HG02610 (cell line): ENCODE data around the gene PTPRT.

Source experiments
- ATAC-seq: cut with Tn5 transposase; IDR thresholded peaks from one replicate; pipeline ENCODE4 v1.9.1; 2021; ENCODE audit warnings: mild to moderate bottlenecking, moderate library complexity; ENCODE audit not compliant: unreplicated experiment

The PTPRT gene

DNA sequence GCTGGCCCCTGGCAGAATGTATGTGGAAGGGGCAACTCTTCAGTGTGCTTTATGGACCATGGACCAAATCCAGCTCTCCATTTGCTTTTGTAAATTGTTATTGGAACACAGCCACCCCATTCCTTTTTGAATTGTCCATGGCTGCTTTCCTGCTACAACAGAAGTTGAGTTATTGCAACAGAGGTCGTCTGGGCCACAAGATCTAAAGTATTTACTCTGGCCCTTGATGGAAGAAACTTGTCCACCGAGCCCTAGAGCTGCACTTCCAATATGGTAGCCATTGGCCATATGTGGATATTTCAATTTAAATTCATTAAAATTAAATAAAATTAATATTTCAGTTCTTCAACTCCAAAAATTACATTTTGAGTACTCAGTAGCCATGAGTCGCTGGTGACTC lies 543.5 kb downstream of the PTPRT start:
- ATAC-seq, result no peak

DNA sequence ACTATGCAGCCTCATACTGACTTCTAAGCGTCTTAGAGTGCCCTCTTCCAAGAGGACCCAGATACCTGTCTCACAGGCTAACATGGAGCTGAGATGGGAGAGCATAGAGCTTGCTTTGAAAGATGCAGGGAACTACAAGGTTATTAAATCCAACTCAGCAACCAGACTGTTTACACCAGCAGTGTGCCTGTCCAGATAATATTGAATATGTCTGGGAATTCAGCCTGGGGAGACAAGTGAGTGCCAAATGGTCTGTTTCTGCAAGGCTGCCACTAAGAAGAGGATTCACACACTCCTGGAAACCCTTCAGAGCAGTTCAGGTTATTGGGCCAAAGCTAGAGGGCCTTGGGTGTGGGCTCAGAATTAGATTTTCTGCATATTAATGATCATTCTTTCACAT lies 547.8 kb downstream of the PTPRT start:
- no peak for ATAC-seq

GRCh38 chr20:42639140-42639539 lies 550.6 kb downstream of the PTPRT start:
- no peak for ATAC-seq

DNA sequence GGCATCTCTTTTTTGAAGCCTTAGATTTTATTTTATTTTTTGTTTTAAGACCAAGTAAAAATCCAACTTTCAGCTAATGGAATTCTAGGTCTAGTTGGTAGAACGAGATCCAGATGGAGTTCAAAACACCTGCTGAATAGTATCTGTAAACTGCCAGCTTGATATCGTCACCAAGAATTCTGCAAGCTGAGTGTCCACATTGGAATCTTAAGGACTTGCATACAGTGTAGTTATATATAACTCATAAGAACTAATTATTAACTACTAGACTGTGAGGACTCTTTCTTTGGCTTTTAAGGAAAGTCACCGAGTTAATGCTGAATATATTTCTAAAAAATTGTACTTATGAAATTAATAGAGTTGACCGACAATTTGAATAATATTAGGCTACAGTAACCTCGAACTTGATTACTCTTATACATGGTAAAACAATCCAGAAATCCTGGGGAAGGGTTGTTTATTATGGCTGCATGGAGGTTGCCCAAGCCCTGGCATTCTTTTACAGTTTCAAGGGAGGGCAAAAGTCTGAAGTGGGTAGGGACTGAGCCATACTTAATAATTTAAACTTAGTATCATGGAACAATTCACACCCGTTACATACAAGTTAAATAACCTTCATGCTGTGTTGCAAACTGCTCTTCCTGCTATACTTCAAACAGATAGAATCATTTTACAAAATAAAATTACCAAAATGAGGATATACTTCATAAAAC lies 553.9 kb downstream of the PTPRT start:
- ATAC-seq, result no peak

- ATAC-seq, result no peak
These were observed 555.5 kb downstream of the PTPRT start for GRCh38 chr20:42634156-42634555.

DNA sequence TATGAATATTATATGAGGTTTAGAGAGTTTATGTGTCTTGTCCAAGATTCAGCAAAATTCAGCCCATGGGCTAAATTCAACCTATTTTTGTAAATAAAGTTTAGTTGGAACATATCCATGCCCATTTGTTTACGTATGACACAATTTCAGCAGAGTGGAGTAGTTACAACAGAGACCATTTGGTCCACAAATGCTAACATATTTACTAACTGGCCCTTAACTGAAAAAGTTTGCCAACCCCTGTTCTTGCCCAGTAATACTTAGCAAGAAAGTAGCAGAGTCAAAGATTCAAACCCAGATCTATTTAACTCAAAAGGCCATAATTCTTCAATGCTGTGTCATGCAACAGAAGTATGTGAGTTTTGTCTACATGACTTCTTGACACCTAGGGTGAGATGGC lies 561.0 kb downstream of the PTPRT start:
- no peak for ATAC-seq

DNA sequence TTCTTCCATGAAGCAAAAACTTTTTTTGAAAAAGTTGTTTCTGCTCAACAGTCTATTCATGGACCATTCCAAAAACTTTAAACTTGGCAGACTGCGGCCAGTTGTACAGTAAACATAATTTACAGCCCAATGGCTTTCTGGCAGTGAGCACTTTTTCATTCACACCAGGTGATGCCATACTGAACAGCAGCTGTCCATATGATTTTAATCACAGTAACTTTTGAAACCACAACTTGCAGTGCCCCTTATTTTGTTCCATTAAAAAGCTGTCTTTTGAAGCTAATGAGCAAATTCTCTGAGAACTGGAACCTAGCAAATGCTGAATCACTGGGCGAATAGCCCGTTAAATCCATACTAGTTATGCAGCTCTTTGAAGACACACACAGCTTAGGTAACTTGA lies 576.6 kb downstream of the PTPRT start:
- no peak for ATAC-seq

DNA sequence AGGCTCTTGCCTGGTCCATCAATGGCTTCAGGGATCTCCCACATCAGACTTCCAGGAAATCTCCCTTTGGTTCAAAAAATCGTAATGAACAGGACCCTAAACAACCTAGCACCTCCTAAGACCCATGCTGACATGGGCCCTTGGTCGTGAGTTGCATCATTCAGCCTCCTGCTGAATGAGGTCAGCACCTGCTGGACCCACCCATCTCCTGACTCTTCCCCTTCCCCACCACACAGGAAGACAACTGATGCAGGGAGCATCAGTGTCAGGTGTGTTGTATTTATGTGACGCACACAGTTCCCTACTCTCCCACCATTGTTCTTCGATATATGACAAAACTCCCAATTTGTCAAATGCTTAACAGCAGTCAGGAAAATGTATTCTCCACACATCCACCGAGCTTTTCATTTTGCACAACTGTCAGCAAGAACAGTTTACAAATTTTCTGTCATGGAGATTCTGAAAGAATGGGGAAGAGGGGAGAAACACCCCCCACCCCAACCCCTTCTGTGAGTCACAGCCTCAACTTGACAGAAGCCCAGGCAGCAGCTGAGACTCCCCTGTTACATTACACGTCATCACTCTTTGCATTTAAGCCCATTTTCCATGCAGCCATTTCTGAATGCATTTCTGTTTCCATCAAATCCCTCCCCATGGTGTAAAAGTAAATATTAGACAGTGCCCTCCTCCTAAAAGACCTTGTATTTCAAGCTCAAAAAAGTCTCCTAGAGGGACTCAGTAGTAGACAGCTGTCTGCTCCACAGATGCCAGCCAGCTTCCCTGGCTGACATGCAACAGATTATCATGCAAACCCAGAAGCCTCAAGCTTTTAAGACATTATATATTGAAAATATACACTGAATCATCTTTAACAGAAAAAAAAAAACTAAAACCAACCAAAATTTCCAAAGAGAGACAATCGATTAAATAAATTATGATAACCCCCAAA lies 577.5 kb downstream of the PTPRT start:
- ATAC-seq, result no peak

- no peak for ATAC-seq
These were observed 578.3 kb downstream of the PTPRT start for GRCh38 chr20:42611423-42611822.

- no peak for ATAC-seq
These were observed 579.6 kb downstream of the PTPRT start for GRCh38 chr20:42610070-42610469.

- ATAC-seq, result no peak
These were observed 580.1 kb downstream of the PTPRT start for GRCh38 chr20:42609618-42610017.

DNA sequence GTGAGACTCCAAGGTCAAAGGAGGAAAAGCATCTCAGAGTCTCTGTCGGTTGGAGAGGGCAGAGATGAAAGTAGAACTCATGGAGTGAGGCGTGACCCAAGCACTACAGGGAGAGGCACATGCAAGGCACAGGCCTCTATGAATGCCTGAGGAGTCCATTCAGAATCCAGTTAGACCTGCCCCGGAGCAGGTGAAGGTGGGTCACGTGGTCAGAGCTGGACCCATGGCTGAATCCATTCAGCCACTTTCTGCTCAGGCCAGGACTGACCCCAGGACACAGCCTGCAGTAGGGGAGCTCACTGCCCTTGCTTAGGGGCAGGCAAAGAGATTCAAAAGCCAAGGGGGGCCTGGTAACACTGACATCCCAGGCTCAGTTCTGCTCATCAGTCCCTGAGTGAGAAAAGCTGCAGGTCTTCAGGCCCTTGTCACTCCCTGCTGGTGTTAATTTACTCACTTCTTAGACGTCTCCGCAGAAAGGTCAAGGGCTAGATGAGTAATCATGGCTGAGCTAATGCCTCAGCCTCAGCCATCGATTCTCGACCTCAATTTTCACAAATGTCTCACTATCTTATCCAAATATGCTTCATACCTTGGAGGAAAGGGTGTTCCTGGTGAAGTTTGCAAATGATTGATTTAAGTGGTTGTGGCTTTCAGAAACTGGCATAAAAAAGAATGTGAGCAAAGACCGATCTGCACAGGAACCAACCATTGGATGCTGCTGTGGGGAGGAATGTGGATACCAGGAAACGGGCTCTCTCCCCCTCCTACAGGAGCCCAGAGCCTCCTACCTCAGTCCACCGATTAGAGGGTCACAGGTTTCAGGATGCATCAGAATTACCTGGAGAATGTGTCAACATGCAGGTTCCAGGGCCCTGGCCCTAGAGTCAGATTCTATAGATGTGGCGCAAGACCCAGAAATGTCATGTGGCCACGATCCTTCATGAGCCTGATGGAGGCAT lies 584.4 kb downstream of the PTPRT start:
- ATAC-seq, result no peak

DNA sequence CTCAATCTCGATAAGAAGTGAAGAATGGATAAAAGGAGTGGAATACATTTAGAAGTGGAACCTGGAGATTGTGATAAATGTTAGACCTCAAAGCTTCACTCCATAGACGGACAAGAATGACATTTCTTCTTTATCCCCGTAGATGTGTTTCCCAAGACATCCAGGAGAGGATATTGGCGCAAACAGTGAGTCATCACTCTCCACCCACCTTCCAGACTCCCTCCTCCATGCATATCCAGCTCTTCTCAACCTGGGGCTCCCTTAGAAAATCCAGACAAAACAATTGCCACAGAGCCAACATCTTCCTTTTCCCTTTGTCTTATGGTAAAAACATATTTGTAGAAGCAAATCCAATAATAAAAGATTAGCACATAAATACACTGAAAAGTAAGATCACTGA lies 586.1 kb downstream of the PTPRT start:
- no peak for ATAC-seq

DNA sequence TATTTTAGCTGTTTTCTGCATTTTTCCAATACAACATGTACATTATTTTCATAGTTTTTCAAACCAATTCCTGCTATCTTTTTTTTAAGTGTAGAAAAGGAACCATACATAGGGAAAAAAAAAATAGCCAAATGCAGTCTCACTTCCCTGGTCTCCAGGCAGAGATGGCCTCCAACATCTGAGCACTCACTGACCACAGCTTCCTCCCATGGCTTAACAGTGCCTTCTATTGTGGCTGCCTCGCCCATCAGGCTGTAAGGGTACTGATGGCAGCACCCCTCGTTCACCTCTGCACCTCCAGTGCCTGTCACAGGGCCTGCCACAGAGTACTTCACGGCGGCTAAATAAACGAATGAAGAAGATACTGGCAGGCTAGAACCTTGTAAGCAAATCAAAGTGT lies 591.1 kb downstream of the PTPRT start:
- no peak for ATAC-seq

- ATAC-seq, result no peak
These were observed 594.1 kb downstream of the PTPRT start for GRCh38 chr20:42595625-42596024.

GRCh38 chr20:42594659-42595058 lies 595.0 kb downstream of the PTPRT start:
- no peak for ATAC-seq

- ATAC-seq, result no peak
These were observed 595.7 kb downstream of the PTPRT start for GRCh38 chr20:42594011-42594410.

DNA sequence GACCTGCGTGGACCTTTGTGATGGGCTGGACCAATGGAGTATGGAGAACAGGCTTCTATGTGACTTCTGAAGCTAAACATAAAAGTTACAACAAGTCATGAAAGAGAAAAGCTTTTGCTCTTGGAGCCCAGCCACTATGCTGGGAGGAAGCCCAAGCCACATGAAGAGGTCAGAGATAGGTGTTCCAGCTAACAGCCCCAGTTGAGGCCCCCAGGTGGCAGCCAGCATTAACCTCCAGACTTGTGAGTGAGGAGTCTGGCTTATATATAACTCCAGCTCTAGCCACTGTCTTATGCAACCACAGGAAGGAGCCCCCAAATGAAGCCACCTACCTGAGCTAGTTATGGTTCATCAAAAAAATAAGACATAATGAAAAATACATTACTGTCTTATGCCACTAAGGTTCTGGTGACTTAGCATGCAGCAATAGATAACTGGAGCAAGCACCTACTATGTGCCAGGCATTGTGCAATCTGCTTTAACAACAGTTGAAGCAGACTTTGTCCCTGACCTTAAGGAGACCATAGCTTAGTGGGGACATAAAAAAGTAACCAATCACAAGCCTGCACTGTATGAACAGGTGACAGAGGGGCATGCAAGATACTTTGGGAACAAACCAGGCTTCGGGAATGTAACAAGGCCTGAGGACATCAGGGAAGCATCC lies 599.6 kb downstream of the PTPRT start:
- ATAC-seq, result no peak

- no peak for ATAC-seq
These were observed 600.9 kb downstream of the PTPRT start for GRCh38 chr20:42588847-42589246.

DNA sequence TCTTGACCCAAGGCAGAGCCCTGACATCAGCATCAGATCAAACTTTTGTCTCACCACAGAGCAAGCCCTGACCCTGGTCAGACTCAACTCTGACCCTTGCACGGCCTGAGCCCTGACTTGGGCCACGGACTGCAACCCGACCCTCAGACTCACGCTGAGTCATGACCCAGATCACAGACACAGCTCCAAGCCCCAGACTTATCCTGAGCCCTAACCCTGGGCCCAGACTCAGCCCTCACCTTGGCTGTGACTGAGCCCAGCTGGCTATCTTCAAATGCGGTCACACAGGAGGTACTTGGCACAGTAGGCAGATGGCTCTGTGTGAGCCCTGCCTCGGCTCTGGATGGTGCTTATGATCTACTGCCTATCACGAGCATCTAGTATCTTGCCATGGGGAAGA lies 602.3 kb downstream of the PTPRT start:
- no peak for ATAC-seq

GRCh38 chr20:42581311-42581710 lies 608.4 kb downstream of the PTPRT start:
- ATAC-seq, result no peak
